ENCODE measurements around the gene HPS4. TPM values are rescaled to one million over a fixed set of nuclear protein-coding genes. Genes with fewer than 3 reads are reported as not detected.

HPS4 gene
- total and polyA plus RNA-seq, 4 donors, result 26.7 to 34.3 (median 34.2) TPM

DNA sequence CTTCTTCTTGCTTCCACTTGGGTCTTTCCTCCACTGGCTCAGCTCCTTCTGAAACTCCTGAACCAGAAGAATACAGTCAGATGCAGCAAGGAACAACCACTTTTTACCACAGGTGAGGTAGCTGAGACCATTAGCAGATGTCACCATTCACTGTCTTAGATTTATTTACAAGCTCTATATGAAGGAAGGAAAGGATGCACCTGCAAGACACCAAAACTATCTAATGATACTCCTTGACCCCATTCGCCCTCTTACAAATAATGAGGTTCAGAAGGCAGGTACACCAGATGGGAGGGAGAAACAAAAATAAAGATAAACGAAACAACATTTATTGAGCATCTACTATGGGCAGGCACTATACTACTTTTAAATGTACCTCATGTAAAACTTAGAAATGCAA lies 18.4 kb upstream of the HPS4 start:
- Histone ChIP-seq H3K27me3 (ENCODE audit: control insufficient read depth, insufficient read depth, low read length) (no peaks in the 10 kb centered on the region), H3K36me3 (ENCODE audit: control insufficient read depth, insufficient read depth, low read length) (peaks cover 67% of the 10 kb centered on the region), H3K9me3 (ENCODE audit: control insufficient read depth, insufficient read depth, low read length) (no peaks in the 10 kb centered on the region), H3K4me1 (ENCODE audit: control insufficient read depth, insufficient read depth, low read length) (no peaks in the 10 kb centered on the region), H3K27ac (ENCODE audit: low read depth, low read length) (no peak overlapping the region), H3K4me3 (ENCODE audit: low read depth, low read length) (no peak overlapping the region)
- WGBS (ENCODE audit: insufficient coverage), result no CpG with 5 or more reads among the region's 2 CpGs
- no peak for DNase-seq (ENCODE audit: low read depth in 4 of 6, low spot score in 6 of 6)

DNA sequence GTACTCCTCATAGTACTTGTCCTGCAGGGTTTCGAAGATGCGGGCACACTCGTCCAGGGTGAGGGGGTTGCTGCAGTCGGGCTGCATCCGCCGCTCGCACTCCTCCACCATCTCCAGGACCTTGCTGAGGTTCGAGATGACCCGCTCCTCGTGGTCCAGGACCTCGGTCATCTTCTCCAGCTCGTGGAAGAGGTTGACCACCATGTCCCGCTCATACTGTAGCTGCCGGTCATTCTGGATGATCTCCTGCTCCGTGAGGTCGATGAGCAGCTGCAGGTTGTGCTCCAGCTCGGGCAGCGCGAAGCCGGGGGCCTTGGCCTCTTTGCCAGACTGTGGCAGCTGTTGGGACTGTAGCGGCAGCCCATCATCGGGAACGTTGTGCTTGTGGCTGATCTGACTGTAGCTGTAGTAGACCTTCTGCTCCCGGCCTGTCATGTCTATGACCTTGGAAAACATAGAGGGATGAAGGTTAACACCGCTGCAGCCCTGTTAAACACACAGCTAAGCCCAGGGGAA lies 15.7 kb upstream of the HPS4 start:
- H3K9me3 ChIP-seq (ENCODE audit: control insufficient read depth, insufficient read depth, low read length), result no peaks in the 10 kb centered on the region
- H3K27ac ChIP-seq (ENCODE audit: low read depth, low read length), result no peak overlapping the region
- peaks cover 67% of the 10 kb centered on the region for H3K36me3 ChIP-seq (ENCODE audit: control insufficient read depth, insufficient read depth, low read length)
- WGBS (ENCODE audit: insufficient coverage), result 92% methylated on average over 24 of the region's 25 CpGs
- H3K4me1 ChIP-seq (ENCODE audit: control insufficient read depth, insufficient read depth, low read length), result no peaks in the 10 kb centered on the region
- no peaks in the 10 kb centered on the region for H3K27me3 ChIP-seq (ENCODE audit: control insufficient read depth, insufficient read depth, low read length)
- H3K4me3 ChIP-seq (ENCODE audit: low read depth, low read length), result no peak overlapping the region
- no peak for DNase-seq (ENCODE audit: low read depth in 4 of 6, low spot score in 6 of 6)

DNA sequence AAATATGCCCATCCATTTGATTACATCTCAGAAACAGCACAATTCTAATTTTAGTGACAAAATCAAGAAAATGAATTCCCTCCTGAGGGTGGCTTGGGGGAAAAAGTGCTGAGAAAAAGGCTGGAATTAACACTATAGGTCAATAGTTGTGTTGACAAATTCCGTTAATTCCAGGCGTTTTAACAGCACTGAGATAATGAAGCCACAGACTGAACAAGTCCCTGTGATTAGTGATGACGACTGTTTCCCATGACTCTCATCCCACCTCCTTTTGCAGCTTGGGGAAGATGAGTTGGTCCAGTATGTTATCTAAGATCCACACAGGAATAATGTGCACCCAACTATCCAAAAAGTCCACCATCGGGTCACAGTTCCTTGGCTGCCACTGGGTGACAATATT lies 12.9 kb upstream of the HPS4 start:
- WGBS (ENCODE audit: insufficient coverage), result 100% methylated on average over 1 of the region's 4 CpGs
- no peak for DNase-seq (ENCODE audit: low read depth in 4 of 6, low spot score in 6 of 6)
- Histone ChIP-seq H3K4me3 (ENCODE audit: low read depth, low read length) (no peak overlapping the region), H3K36me3 (ENCODE audit: control insufficient read depth, insufficient read depth, low read length) (peaks cover 74% of the 10 kb centered on the region), H3K9me3 (ENCODE audit: control insufficient read depth, insufficient read depth, low read length) (no peaks in the 10 kb centered on the region), H3K4me1 (ENCODE audit: control insufficient read depth, insufficient read depth, low read length) (no peaks in the 10 kb centered on the region), H3K27me3 (ENCODE audit: control insufficient read depth, insufficient read depth, low read length) (no peaks in the 10 kb centered on the region), H3K27ac (ENCODE audit: low read depth, low read length) (no peak overlapping the region)

DNA sequence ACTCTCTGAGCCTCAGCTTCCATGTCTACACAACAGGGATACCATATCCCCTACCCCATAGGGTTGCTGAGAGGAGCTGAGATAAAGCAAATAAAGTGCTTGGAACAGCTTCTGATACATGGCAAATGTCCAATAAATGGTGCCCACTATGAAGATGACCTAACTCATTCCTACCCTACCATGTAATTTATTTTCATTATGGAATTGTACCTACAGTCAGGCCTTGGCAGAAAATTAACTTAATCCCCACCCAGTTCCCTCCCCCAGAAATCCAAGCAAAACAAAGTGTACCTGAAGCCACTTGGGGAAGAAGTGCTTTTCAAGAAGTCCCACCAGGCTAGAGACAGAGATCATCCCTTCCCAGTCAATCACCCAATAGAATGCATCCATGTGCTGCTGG lies 10.9 kb upstream of the HPS4 start:
- no peaks in the 10 kb centered on the region for H3K4me1 ChIP-seq (ENCODE audit: control insufficient read depth, insufficient read depth, low read length)
- H3K9me3 ChIP-seq (ENCODE audit: control insufficient read depth, insufficient read depth, low read length), result no peaks in the 10 kb centered on the region
- H3K27me3 ChIP-seq (ENCODE audit: control insufficient read depth, insufficient read depth, low read length), result no peaks in the 10 kb centered on the region
- no peak overlapping the region for H3K27ac ChIP-seq (ENCODE audit: low read depth, low read length)
- no peak overlapping the region for H3K4me3 ChIP-seq (ENCODE audit: low read depth, low read length)
- no peak for DNase-seq (ENCODE audit: low read depth in 4 of 6, low spot score in 6 of 6)
- peaks cover 69% of the 10 kb centered on the region for H3K36me3 ChIP-seq (ENCODE audit: control insufficient read depth, insufficient read depth, low read length)

DNA sequence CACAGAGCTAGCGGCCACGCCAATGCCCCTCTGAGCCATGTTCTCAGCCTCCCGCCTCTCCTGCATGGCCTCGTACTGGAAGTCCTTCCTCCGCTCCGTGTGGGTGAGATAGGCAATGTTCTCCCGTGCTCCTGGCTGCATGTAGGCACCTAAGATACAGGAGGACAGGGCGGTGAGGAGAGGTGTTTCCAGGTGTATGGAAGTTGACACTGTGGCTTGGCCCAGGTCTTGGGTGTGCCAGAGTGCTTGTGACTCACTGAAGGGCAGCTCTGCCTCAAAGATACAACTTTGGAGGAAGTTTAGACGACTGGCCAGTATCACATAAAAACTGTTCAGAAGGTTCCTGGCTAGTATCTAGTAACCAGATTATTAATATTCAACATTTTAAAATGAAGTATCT lies 8.6 kb upstream of the HPS4 start:
- H3K4me1 ChIP-seq (ENCODE audit: control insufficient read depth, insufficient read depth, low read length), result no peaks in the 10 kb centered on the region
- no peak for DNase-seq (ENCODE audit: low read depth in 4 of 6, low spot score in 6 of 6)
- H3K27ac ChIP-seq (ENCODE audit: low read depth, low read length), result no peak overlapping the region
- H3K4me3 ChIP-seq (ENCODE audit: low read depth, low read length), result no peak overlapping the region
- no peaks in the 10 kb centered on the region for H3K9me3 ChIP-seq (ENCODE audit: control insufficient read depth, insufficient read depth, low read length)
- WGBS (ENCODE audit: insufficient coverage), result 95% methylated on average over 8 of the region's 9 CpGs
- H3K27me3 ChIP-seq (ENCODE audit: control insufficient read depth, insufficient read depth, low read length), result no peaks in the 10 kb centered on the region
- peaks cover 67% of the 10 kb centered on the region for H3K36me3 ChIP-seq (ENCODE audit: control insufficient read depth, insufficient read depth, low read length)

DNA sequence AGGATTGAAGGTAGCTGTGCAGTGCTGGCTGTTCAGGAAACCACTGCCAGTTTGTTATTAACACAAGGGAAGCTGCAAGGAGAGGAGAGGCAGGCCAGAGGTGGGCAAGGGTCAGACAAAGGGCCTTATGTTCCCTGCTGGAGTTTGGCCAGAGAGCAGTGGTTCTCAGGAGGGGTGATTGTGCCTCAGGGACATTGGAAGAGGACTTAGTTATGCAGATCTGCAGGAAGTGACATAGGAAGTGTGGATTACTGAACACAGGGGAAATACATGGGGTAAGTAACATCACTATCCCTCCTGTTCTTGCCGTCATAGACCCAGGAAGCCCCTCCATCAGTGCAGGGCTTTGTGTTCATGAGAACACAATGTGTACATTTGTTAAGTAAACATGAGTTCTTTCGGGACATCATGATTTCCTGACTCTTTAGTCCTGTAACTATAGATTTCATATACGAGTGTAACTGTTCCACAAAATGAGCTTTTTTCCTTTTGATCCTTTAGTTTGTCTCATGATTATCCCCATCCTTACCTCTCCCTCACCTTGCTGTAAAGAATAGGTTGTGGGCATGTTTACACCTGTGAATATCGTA lies 6.0 kb upstream of the HPS4 start:
- Histone ChIP-seq H3K36me3 (ENCODE audit: control insufficient read depth, insufficient read depth, low read length) (peaks cover 47% of the 10 kb centered on the region), H3K27ac (ENCODE audit: low read depth, low read length) (no peak overlapping the region), H3K27me3 (ENCODE audit: control insufficient read depth, insufficient read depth, low read length) (no peaks in the 10 kb centered on the region), H3K9me3 (ENCODE audit: control insufficient read depth, insufficient read depth, low read length) (no peaks in the 10 kb centered on the region), H3K4me3 (ENCODE audit: low read depth, low read length) (no peak overlapping the region), H3K4me1 (ENCODE audit: control insufficient read depth, insufficient read depth, low read length) (no peaks in the 10 kb centered on the region)
- DNase-seq (ENCODE audit: low read depth in 4 of 6, low spot score in 6 of 6), result no peak
- WGBS (ENCODE audit: insufficient coverage), result no CpG with 5 or more reads among the region's 4 CpGs

DNA sequence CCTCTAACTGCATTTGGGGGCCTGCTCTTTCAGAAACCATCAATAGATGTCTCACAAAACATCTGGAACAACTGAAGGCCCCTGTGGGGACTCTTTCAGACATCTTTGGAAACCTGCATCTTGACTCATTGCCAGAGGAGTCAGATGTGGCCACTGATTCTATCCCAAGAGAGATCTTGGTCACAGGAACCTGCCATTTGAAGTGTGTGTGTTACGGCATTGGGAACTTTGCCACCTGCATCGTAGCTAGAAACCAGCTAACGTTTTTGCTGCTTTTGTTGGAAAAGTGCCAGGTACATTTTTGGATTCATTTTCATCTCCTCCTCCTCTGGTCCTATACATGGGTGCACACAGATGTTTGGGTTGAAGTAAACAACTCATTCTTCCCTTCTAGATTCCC lies 4.4 kb upstream of the HPS4 start:
- Histone ChIP-seq H3K4me3 (ENCODE audit: low read depth, low read length) (no peak overlapping the region), H3K27ac (ENCODE audit: low read depth, low read length) (no peak overlapping the region), H3K36me3 (ENCODE audit: control insufficient read depth, insufficient read depth, low read length) (peaks cover 37% of the 10 kb centered on the region), H3K27me3 (ENCODE audit: control insufficient read depth, insufficient read depth, low read length) (no peaks in the 10 kb centered on the region), H3K4me1 (ENCODE audit: control insufficient read depth, insufficient read depth, low read length) (no peaks in the 10 kb centered on the region), H3K9me3 (ENCODE audit: control insufficient read depth, insufficient read depth, low read length) (no peaks in the 10 kb centered on the region)
- DNase-seq (ENCODE audit: low read depth in 4 of 6, low spot score in 6 of 6), result no peak
- 33% methylated on average over 2 of the region's 3 CpGs for WGBS (ENCODE audit: insufficient coverage)

DNA sequence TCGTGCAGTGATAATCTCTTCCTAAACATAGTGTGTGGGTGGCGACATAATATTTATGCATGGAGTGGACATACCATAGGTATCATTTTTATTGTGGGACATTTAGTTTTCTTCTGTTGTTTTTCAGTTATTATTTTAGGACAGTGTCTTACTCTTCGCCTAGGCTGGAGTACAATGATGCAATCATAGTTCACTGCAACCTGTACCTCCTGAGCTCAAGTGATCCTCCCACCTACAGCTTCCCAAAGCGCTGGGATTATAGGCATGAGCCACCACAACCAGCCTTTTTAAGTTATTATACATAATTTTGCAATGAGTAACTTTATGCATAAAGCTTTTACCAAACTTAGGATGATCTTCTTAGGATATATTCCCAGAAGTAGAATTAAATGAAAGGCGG lies 2.8 kb upstream of the HPS4 start:
- peaks cover 3% of the 10 kb centered on the region for H3K4me1 ChIP-seq (ENCODE audit: control insufficient read depth, insufficient read depth, low read length)
- no peaks in the 10 kb centered on the region for H3K27me3 ChIP-seq (ENCODE audit: control insufficient read depth, insufficient read depth, low read length)
- no peak overlapping the region for H3K27ac ChIP-seq (ENCODE audit: low read depth, low read length)
- no peak for DNase-seq (ENCODE audit: low read depth in 4 of 6, low spot score in 6 of 6)
- H3K36me3 ChIP-seq (ENCODE audit: control insufficient read depth, insufficient read depth, low read length), result peaks cover 25% of the 10 kb centered on the region
- no CpG with 5 or more reads among the region's 5 CpGs for WGBS (ENCODE audit: insufficient coverage)
- no peak overlapping the region for H3K4me3 ChIP-seq (ENCODE audit: low read depth, low read length)
- no peaks in the 10 kb centered on the region for H3K9me3 ChIP-seq (ENCODE audit: control insufficient read depth, insufficient read depth, low read length)

DNA sequence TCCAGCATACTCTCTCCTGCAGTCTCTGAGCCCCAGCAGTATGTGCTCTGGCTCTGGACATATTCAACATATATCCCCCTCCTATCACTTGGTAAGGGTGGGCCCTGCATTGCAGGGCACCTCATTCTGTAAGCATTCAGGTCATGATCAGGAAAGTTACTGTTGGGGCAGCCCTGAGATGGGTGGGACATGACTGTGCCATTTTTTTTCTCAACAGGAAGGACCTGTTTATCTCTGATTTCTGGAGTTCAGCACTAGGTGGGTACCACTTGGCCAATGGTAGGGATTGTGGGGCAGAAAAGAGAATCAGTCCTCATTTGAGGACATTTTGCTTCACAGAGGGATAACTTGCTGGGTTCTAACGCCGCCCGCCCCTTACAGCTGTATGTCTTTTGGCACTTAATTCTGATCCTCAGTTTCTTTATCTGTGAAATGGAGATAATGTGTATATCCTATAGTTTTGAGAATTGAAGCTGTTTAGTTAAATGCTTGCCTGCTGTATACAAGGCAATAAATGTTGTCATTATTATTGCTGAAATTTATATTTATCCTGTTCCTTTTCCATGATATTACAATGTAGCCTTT lies 2.3 kb upstream of the HPS4 start:
- Histone ChIP-seq H3K4me3 (ENCODE audit: low read depth, low read length) (no peak overlapping the region), H3K27ac (ENCODE audit: low read depth, low read length) (no peak overlapping the region), H3K4me1 (ENCODE audit: control insufficient read depth, insufficient read depth, low read length) (peaks cover 5% of the 10 kb centered on the region), H3K36me3 (ENCODE audit: control insufficient read depth, insufficient read depth, low read length) (peaks cover 24% of the 10 kb centered on the region), H3K27me3 (ENCODE audit: control insufficient read depth, insufficient read depth, low read length) (no peaks in the 10 kb centered on the region), H3K9me3 (ENCODE audit: control insufficient read depth, insufficient read depth, low read length) (no peaks in the 10 kb centered on the region)
- DNase-seq (ENCODE audit: low read depth in 4 of 6, low spot score in 6 of 6), result no peak
- WGBS (ENCODE audit: insufficient coverage), result no CpG with 5 or more reads among the region's 3 CpGs

DNA sequence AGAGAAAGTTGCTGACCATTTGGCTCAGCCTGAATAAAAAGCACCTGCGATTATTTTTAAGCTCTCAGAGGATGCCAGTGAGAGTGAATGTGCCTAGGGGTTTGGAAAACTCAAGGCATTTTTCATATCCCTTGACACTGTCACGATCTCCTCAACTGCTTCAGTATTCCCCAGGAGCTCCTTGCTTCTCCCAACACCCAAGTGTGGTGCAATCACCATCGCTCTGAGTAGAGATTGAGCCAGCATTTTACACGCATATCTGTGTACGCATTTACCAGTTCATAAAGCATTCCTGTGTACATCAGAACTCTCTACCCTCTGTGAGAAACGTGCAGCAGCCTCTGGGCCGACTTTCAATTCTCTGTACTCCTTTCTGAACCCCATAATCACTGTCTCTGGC lies 1.4 kb upstream of the HPS4 start:
- peaks cover 27% of the 10 kb centered on the region for H3K36me3 ChIP-seq (ENCODE audit: control insufficient read depth, insufficient read depth, low read length)
- no peak overlapping the region for H3K4me3 ChIP-seq (ENCODE audit: low read depth, low read length)
- no peaks in the 10 kb centered on the region for H3K27me3 ChIP-seq (ENCODE audit: control insufficient read depth, insufficient read depth, low read length)
- DNase-seq (ENCODE audit: low read depth in 4 of 6, low spot score in 6 of 6), result no peak
- H3K4me1 ChIP-seq (ENCODE audit: control insufficient read depth, insufficient read depth, low read length), result peaks cover 14% of the 10 kb centered on the region
- H3K9me3 ChIP-seq (ENCODE audit: control insufficient read depth, insufficient read depth, low read length), result no peaks in the 10 kb centered on the region
- WGBS (ENCODE audit: insufficient coverage), result 78% methylated on average over 7 of the region's 7 CpGs
- no peak overlapping the region for H3K27ac ChIP-seq (ENCODE audit: low read depth, low read length)
